Ishikawa (cell line): ENCODE measurements around the gene MRPL17.
A peak's percentile ranks its signal among the peaks of the same experiment; 100 is the strongest.

Experiments
- CEBPB ChIP-seq: IDR thresholded peaks from 2 replicates; pipeline ENCODE4 v1.6.1; 2012
- CREB1 ChIP-seq: IDR thresholded peaks from 2 replicates; pipeline ENCODE4 v1.6.1; 2012; ENCODE audit warnings: low read depth
- EGR1 ChIP-seq: IDR thresholded peaks from 2 replicates; pipeline ENCODE4 v1.6.1; 2012
- EP300 ChIP-seq: IDR thresholded peaks from 2 replicates; pipeline ENCODE4 v1.6.1; 2012; ENCODE audit warnings: borderline replicate concordance
- FOXM1 ChIP-seq: IDR thresholded peaks from 2 replicates; pipeline ENCODE4 v1.6.1; 2012; ENCODE audit warnings: low read depth, borderline replicate concordance
- MAX ChIP-seq: IDR thresholded peaks from 2 replicates; pipeline ENCODE4 v1.6.1; 2012
- NFIC ChIP-seq: IDR thresholded peaks from 2 replicates; pipeline ENCODE4 v1.6.1; 2012
- RAD21 ChIP-seq: IDR thresholded peaks from 2 replicates; pipeline ENCODE4 v1.6.1; 2012; ENCODE audit warnings: low read depth
- REST ChIP-seq: IDR thresholded peaks from 2 replicates; pipeline ENCODE4 v1.6.1; 2012; ENCODE audit warnings: low read depth, mild to moderate bottlenecking
- TAF1 ChIP-seq: IDR thresholded peaks from 2 replicates; pipeline ENCODE4 v1.6.1; 2012; ENCODE audit warnings: low read depth, mild to moderate bottlenecking
- TCF12 ChIP-seq: IDR thresholded peaks from 2 replicates; pipeline ENCODE4 v1.6.1; 2012; ENCODE audit warnings: low read depth
- TEAD4 ChIP-seq: IDR thresholded peaks from 2 replicates; pipeline ENCODE4 v1.6.1; 2012
- YY1 ChIP-seq: IDR thresholded peaks from 2 replicates; pipeline ENCODE4 v1.6.1; 2012; ENCODE audit warnings: low read depth
- ZBTB7A ChIP-seq: IDR thresholded peaks from 2 replicates; pipeline ENCODE4 v1.6.1; 2012; ENCODE audit warnings: low read depth
- TF ChIP-seq, protein P1 (sequence below): IDR thresholded peaks from 2 replicates; pipeline ENCODE4 v1.6.1; 2012

Gene MRPL17

DNA sequence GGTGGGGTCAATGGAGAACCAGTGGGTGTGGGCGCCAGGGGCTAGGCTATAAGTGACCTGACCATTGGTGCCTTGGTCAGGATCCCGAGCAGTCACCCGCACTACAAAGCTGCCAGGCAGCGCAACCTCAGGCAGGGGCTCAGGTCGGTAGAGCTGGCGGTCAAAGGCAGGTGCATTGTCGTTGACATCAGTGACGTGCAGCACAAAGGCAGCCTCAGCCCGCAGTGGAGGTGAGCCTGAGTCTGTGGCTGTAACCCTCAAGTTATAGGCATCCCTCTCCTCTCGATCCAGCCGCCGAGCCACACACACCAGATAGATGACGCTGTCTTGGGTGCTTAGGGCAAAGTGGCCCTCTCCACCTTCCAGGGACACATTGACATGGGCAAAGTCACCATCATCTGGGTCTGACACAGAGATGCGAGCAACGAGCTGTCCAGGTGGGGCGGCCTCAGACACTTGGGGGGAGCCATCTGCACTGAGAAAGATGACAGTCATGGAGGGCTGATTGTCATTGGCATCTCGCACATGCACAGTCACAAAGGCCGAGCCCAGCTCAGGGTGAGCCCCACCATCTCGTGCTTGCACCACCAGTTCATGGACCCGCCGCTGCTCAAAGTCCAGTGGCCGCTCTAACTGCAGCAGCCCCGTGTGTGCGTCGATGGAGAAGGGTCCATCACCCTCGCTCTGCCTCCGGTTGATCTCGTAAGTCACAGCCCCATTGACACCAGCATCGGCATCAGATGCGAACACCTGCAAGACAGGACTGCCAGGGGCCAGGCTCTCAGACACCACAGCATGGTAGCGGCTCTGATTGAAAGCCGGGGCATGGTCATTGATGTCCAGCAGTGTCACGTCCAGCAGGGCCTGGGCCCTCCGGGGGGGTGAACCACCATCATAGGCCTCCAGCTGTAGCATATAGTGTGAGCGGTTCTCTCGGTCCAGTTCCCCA lies 42.8 kb downstream of the MRPL17 start:
- TF ChIP-seq YY1 (no peak), MAX (no peak), RAD21 (no peak), TAF1 (no peak), EGR1 (no peak), CEBPB (no peak), TEAD4 (no peak), TCF12 (no peak), FOXM1 (no peak), EP300 (no peak), NFIC (no peak), CREB1 (no peak), REST (no peak), ZBTB7A (no peak)
- TF ChIP-seq, protein P1, sequence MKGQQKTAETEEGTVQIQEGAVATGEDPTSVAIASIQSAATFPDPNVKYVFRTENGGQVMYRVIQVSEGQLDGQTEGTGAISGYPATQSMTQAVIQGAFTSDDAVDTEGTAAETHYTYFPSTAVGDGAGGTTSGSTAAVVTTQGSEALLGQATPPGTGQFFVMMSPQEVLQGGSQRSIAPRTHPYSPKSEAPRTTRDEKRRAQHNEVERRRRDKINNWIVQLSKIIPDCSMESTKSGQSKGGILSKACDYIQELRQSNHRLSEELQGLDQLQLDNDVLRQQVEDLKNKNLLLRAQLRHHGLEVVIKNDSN = no peak

DNA sequence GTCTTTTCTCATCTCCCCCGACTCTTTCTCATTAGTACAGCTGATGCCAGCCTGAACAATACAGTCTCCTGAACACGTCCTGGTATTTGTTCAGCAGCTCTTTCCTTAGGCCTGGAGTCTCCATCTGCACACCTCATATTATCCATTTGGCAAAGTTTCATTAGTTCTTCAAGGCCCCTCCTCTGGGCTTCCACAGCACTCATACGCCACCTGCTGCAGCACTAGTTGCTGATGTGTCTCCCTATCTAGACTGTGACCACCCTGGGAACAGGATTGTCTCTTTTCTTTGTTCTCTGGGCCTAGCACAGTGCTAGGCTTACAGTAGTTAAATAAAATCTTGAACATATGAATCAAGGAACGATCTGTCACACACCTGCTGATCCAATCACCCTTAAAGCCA lies 44.7 kb downstream of the MRPL17 start:
- no peak for TF ChIP-seq RAD21
- TF ChIP-seq, protein P1 = no peak
- TF ChIP-seq TEAD4 = no peak
- TF ChIP-seq FOXM1 = no peak
- no peak for TF ChIP-seq TCF12
- TF ChIP-seq CEBPB = no peak
- TF ChIP-seq MAX = no peak
- TF ChIP-seq REST = no peak
- TF ChIP-seq CREB1 = no peak
- TF ChIP-seq EP300 = no peak
- TF ChIP-seq EGR1 = no peak

DNA sequence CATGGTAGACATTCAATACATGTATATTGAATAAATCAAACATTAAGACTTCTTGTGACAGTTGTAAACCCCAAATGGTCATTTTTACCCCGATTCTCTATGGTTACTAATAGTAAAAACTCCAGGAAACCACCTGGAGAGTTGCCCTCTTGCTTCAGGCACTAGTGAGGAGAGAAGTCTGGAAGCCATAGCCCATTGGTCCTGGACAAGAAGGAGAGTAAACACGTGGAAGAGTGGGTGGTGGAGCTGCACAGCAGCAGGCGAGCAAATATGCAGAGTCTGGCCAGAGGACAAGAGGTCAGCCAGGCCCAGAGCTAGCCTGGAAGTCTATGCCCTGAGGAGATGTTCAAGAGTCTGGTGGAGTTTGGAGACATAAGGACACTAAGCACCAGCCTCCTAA lies 45.3 kb downstream of the MRPL17 start:
- TF ChIP-seq NFIC (no peak), TEAD4 (no peak), REST (no peak), MAX (0 out of 2 replicates have a peak, but pooled peaks have one; percentile 28), CEBPB (no peak), TCF12 (no peak)

- TF ChIP-seq, protein P1 = no peak
- TF ChIP-seq FOXM1 (no peak), YY1 (no peak), EP300 (no peak), NFIC (no peak), TEAD4 (no peak), CREB1 (no peak), CEBPB (no peak), EGR1 (no peak), TAF1 (no peak), REST (no peak), TCF12 (no peak)
Measured at GRCh38 chr11:6636480-6636879, 46.7 kb downstream of the MRPL17 start.
